Measurements from ENCODE around the gene PRODH.
"Not testable (repeated sequence)": the region's sequence is repeated elsewhere in the genome, so short reads cannot be mapped to it uniquely, and the experiment has no call there.

PRODH gene

GRCh38 chr22:18935889-18936529 lies at the start of gene PRODH:
Gene PRODH, minus strand, starts transcription at chr22:18936293. Its CDS starts 6 bp downstream, at chr22:18936287.
- DNase-seq = no peak

- no peak for DNase-seq
These were observed 49.7 kb upstream of the PRODH start for GRCh38 chr22:18985780-18986179.

- DNase-seq = no peak
These were observed 48.5 kb upstream of the PRODH start for GRCh38 chr22:18984564-18984963.

GRCh38 chr22:18983120-18983651 lies 47.1 kb upstream of the PRODH start:
- no peak for DNase-seq

GRCh38 chr22:18980829-18981228 lies 44.7 kb upstream of the PRODH start:
- DNase-seq = no peak

GRCh38 chr22:18979957-18980356 lies 43.9 kb upstream of the PRODH start:
- no peak for DNase-seq

- DNase-seq = no peak
These were observed 42.4 kb upstream of the PRODH start for GRCh38 chr22:18978506-18978905.

GRCh38 chr22:18977824-18978425 lies 41.8 kb upstream of the PRODH start:
- no peak for DNase-seq

- no peak for DNase-seq
These were observed 40.2 kb upstream of the PRODH start for GRCh38 chr22:18976197-18976751.

GRCh38 chr22:18975434-18976196 lies 39.5 kb upstream of the PRODH start:
- no peak for DNase-seq

GRCh38 chr22:18974477-18975180 lies 38.5 kb upstream of the PRODH start:
- DNase-seq = no peak

- DNase-seq = no peak
These were observed 37.4 kb upstream of the PRODH start for GRCh38 chr22:18973264-18974031.

GRCh38 chr22:18972591-18972990 lies 36.5 kb upstream of the PRODH start:
- not testable (repeated sequence) for DNase-seq

- DNase-seq = not testable (repeated sequence)
These were observed 35.9 kb upstream of the PRODH start for GRCh38 chr22:18972029-18972428.

- DNase-seq = no peak
These were observed 35.2 kb upstream of the PRODH start for GRCh38 chr22:18971321-18971751.

GRCh38 chr22:18970948-18971315 lies 34.8 kb upstream of the PRODH start:
- DNase-seq = no peak

GRCh38 chr22:18970176-18970947 lies 34.3 kb upstream of the PRODH start:
- DNase-seq = peak; percentile 38

- DNase-seq = not testable (repeated sequence)
These were observed 33.3 kb upstream of the PRODH start for GRCh38 chr22:18969158-18969942.

GRCh38 chr22:18968011-18968749 lies 32.1 kb upstream of the PRODH start:
- peak; percentile 46 for DNase-seq
